Esophagus muscularis mucosa (tissue), 3 donors: ENCODE data around the gene TMEM255B.

Experiments
- POLR2A ChIP-seq: fragments of 450-650 bp; IDR thresholded peaks from one replicate; pipeline ENCODE4 v1.6.1; 2017; ENCODE audit warnings: antibody characterized with exemption, moderate library complexity, mild to moderate bottlenecking, low read depth
- TF ChIP-seq, protein P1 (sequence below), 3 experiments: fragments of 200-600 bp in 2 of 3; fragments of 450-650 bp in 1 of 3; sonication (generic) in 2 of 3; IDR thresholded peaks; one replicate each; pipeline ENCODE4 v1.5.1; 2017 to 2019; ENCODE audit warnings: antibody characterized with exemption in 3 of 3, mild to moderate bottlenecking in 2 of 3, moderate library complexity in 1 of 3

DNA sequence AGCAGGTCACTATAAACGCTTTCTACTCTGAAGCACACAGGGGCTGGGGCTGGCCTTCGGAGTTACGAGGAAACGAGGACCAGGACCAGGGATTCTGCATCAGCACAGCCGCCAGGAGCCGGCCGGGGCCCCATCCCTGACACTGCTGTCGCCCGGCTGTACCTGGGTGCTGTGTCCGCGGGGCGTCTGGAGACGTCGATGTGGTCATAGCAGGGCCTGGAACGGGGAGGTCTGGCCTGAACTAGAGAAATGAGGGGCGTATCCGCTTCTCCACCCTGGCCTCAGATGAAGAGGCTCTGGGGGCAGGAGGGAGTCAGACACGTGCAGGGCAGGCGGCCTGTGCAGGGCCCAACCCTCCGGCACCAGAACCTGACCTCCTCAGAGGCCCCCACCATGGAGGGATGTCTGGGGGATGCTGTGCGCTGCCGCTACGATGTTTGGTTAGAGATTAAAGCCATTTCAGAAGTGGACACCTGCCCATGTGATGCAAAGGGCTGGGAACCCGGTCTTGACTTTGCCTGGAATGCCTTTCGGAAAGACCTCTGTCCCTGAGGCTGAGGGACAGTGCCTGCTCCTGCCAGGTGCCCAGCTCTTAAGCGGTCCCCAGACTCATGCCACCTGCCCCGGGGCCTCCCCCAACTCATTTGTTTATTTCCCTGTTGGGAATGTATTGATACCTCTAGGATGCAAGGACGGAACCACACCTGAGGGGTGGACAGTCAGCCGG is 83.5 kb downstream of the TMEM255B start:
- TF ChIP-seq, protein P1, sequence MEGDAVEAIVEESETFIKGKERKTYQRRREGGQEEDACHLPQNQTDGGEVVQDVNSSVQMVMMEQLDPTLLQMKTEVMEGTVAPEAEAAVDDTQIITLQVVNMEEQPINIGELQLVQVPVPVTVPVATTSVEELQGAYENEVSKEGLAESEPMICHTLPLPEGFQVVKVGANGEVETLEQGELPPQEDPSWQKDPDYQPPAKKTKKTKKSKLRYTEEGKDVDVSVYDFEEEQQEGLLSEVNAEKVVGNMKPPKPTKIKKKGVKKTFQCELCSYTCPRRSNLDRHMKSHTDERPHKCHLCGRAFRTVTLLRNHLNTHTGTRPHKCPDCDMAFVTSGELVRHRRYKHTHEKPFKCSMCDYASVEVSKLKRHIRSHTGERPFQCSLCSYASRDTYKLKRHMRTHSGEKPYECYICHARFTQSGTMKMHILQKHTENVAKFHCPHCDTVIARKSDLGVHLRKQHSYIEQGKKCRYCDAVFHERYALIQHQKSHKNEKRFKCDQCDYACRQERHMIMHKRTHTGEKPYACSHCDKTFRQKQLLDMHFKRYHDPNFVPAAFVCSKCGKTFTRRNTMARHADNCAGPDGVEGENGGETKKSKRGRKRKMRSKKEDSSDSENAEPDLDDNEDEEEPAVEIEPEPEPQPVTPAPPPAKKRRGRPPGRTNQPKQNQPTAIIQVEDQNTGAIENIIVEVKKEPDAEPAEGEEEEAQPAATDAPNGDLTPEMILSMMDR (IDR thresholded peaks at IDR 0.05): no peak
- TF ChIP-seq POLR2A: no peak
